SK-N-SH (cell line): Measurements from ENCODE around the gene ZNF319. TPM values are rescaled to one million over a fixed set of nuclear protein-coding genes. Genes with fewer than 3 reads are reported as not detected.

ENCODE experiments used
- CTCF ChIA-PET: fragments of 300-600, 350-600 bp; formaldehyde crosslinking; extraction: SDS; loops from one replicate; lab custom pipeline; 2021; lab: Yijun Ruan, JAX
- POLR2A ChIA-PET: fragments of 350-600 bp; sonication (Branson Sonifier 250); formaldehyde crosslinking; extraction: SDS; loops from one replicate; lab custom pipeline; 2020; ENCODE audit warnings: antibody characterized with exemption, inconsistent platforms; lab: Yijun Ruan, JAX
- DNase-seq: peaks from one replicate; pipeline ENCODE4 v3.0.0; 2012
- H2AFZ ChIP-seq: fragments of 200-600 bp; sonication (generic); 2 replicates; pipeline ENCODE4 v1.8.1; 2016; ENCODE audit warnings: antibody characterized with exemption, mild to moderate bottlenecking, low read depth
- H3F3A ChIP-seq: fragments of 200-600 bp; sonication (generic); replicated peaks from 2 replicates; pipeline ENCODE3; 2016; ENCODE audit warnings: antibody characterized with exemption, mild to moderate bottlenecking; ENCODE audit not compliant: insufficient read depth
- H3K27ac ChIP-seq, 2 experiments: fragments of 200-500 bp in 1 of 2; fragments of 200-600 bp in 1 of 2; sonication (Bioruptor generic) in 1 of 2; sonication (generic), shearing (Covaris generic) in 1 of 2; 2 replicates each; pipeline versions ENCODE4 v1.5.1 to v1.6.1; 2014 to 2016; ENCODE audit warnings: low read depth in 2 of 2, inconsistent platforms in 1 of 2, low read length in 1 of 2, mild to moderate bottlenecking in 1 of 2, mixed read lengths in 1 of 2
- H3K27me3 ChIP-seq: fragments of 200-600 bp; sonication (generic), shearing (Covaris generic); 2 replicates; pipeline ENCODE4 v1.6.1; 2016; ENCODE audit warnings: mixed run types; ENCODE audit not compliant: insufficient read depth
- H3K36me3 ChIP-seq, 2 experiments: fragments of 200-500 bp in 1 of 2; fragments of 200-600 bp in 1 of 2; sonication (Bioruptor generic) in 1 of 2; sonication (generic) in 1 of 2; replicated peaks in 1 of 2; 2 replicates each; pipeline versions ENCODE3 to v1.5.1; 2014 to 2016; ENCODE audit warnings: low read length in 1 of 2, mild to moderate bottlenecking in 1 of 2; ENCODE audit not compliant: insufficient read depth in 2 of 2, control insufficient read depth in 1 of 2
- H3K4me1 ChIP-seq, 2 experiments: fragments of 200-500 bp in 1 of 2; fragments of 200-600 bp in 1 of 2; sonication (Bioruptor generic) in 1 of 2; sonication (generic), shearing (Covaris generic) in 1 of 2; 2 replicates each; pipeline versions ENCODE4 v1.5.1 to v1.6.1; 2014 to 2016; ENCODE audit warnings: low read depth in 1 of 2, low read length in 1 of 2, mixed run types in 1 of 2; ENCODE audit not compliant: insufficient read depth in 2 of 2, control insufficient read depth in 1 of 2
- H3K4me2 ChIP-seq: fragments of 200-600 bp; sonication (generic), shearing (Covaris generic); 2 replicates; pipeline ENCODE4 v1.6.1; 2017; ENCODE audit warnings: mixed run types
- H3K4me3 ChIP-seq, 2 experiments: fragments of 200-500 bp in 1 of 2; fragments of 200-600 bp in 1 of 2; sonication (Bioruptor generic) in 1 of 2; sonication (generic), shearing (Covaris generic) in 1 of 2; 2 replicates each; pipeline versions ENCODE4 v1.5.1 to v1.8.1; 2014 to 2016; ENCODE audit warnings: low read depth in 2 of 2, inconsistent platforms in 1 of 2, low read length in 1 of 2, mild to moderate bottlenecking in 1 of 2, mixed read lengths in 1 of 2, moderate library complexity in 1 of 2
- H3K79me2 ChIP-seq: fragments of 200-600 bp; sonication (generic); 2 replicates; pipeline ENCODE4 v1.8.1; 2017; ENCODE audit warnings: mild to moderate bottlenecking; ENCODE audit not compliant: insufficient read depth
- H3K9ac ChIP-seq: fragments of 200-600 bp; sonication (generic); 2 replicates; pipeline ENCODE4 v1.6.1; 2017; ENCODE audit warnings: mixed run types
- H3K9me2 ChIP-seq: fragments of 200-600 bp; sonication (generic); 2 replicates; pipeline ENCODE4 v1.6.1; 2017; ENCODE audit warnings: mixed run types
- H3K9me3 ChIP-seq: fragments of 200-600 bp; sonication (generic); 2 replicates; pipeline ENCODE4 v1.6.1; 2017; ENCODE audit warnings: mixed run types, mild to moderate bottlenecking, moderate library complexity
- H4K20me1 ChIP-seq: fragments of 200-600 bp; sonication (generic); 2 replicates; pipeline ENCODE4 v1.6.1; 2017; ENCODE audit warnings: mild to moderate bottlenecking, mixed run types; ENCODE audit not compliant: insufficient read depth
- CHD2 ChIP-seq: fragments of 150-350 bp; IDR thresholded peaks from 2 replicates; pipeline ENCODE4 v1.6.1; 2018; ENCODE audit warnings: low read length; ENCODE audit not compliant: partially characterized antibody
- ELF1 ChIP-seq: IDR thresholded peaks from 2 replicates; pipeline ENCODE4 v1.4.0; 2012
- EZH2phosphoT487 ChIP-seq: fragments of 200-600 bp; sonication (generic); IDR thresholded peaks from 2 replicates; pipeline ENCODE4 v1.6.1; 2017; ENCODE audit warnings: low read depth, mixed run types, mild to moderate bottlenecking, antibody characterized with exemption, moderate library complexity, borderline replicate concordance
- FOSL2 ChIP-seq: IDR thresholded peaks from 2 replicates; pipeline ENCODE4 v1.4.0; 2012; ENCODE audit warnings: low read depth, mild to moderate bottlenecking, moderate library complexity, borderline replicate concordance
- FOXJ3 ChIP-seq: sonication (generic); formaldehyde crosslinking; IDR thresholded peaks from 2 replicates; pipeline ENCODE4 v1.5.1; 2020; ENCODE audit warnings: mild to moderate bottlenecking, missing genetic modification reagents
- FOXM1 ChIP-seq: IDR thresholded peaks from 2 replicates; pipeline ENCODE4 v1.4.0; 2012; ENCODE audit warnings: low read depth, mild to moderate bottlenecking
- IRF3 ChIP-seq: fragments of 150-350 bp; IDR thresholded peaks from 2 replicates; pipeline ENCODE4 v1.6.1; 2016; ENCODE audit warnings: mild to moderate bottlenecking, low read depth, low read length
- JUND ChIP-seq: IDR thresholded peaks from 2 replicates; pipeline ENCODE4 v1.4.0; 2012
- MAX ChIP-seq: IDR thresholded peaks from 2 replicates; pipeline ENCODE4 v1.4.0; 2012; ENCODE audit warnings: low read depth
- MXI1 ChIP-seq: IDR thresholded peaks from 2 replicates; pipeline ENCODE4 v1.6.1; 2012; ENCODE audit warnings: mild to moderate bottlenecking, low read depth, low read length, improper control_type of control experiment
- NFIC ChIP-seq: IDR thresholded peaks from 2 replicates; pipeline ENCODE4 v1.4.0; 2012; ENCODE audit warnings: borderline replicate concordance
- NRF1 ChIP-seq: IDR thresholded peaks from 2 replicates; pipeline ENCODE4 v1.6.1; 2012; ENCODE audit warnings: low read depth, mild to moderate bottlenecking, low read length
- RFX5 ChIP-seq: IDR thresholded peaks from 2 replicates; pipeline ENCODE4 v1.6.1; 2012; ENCODE audit warnings: mild to moderate bottlenecking, improper control_type of control experiment, low read length
- RXRA ChIP-seq: IDR thresholded peaks from 2 replicates; pipeline ENCODE4 v1.4.0; 2012; ENCODE audit warnings: low read depth, mild to moderate bottlenecking, borderline replicate concordance
- SIN3A ChIP-seq: IDR thresholded peaks from 2 replicates; pipeline ENCODE4 v1.6.1; 2012; ENCODE audit warnings: low read depth, mild to moderate bottlenecking, low read length, moderate library complexity, borderline replicate concordance
- TAF1 ChIP-seq: IDR thresholded peaks from 2 replicates; pipeline ENCODE4 v1.6.1; 2012; ENCODE audit warnings: low read depth, mild to moderate bottlenecking, low read length, moderate library complexity, borderline replicate concordance
- TEAD4 ChIP-seq: IDR thresholded peaks from 2 replicates; pipeline ENCODE4 v1.4.0; 2012; ENCODE audit warnings: mild to moderate bottlenecking, borderline replicate concordance; ENCODE audit not compliant: insufficient read depth
- WGBS: methylation state at CpG from one replicate; pipeline ENCODE4 v1.1.6; 2017; ENCODE audit warnings: low lambda C conversion rate; 5-methylcytosine and 5-hydroxymethylcytosine counted together
- polyA plus RNA-seq, 3 experiments: library from polyadenylated mRNA; depleted of rRNA; stranded (reverse); fragments of >200 nt; gene quantifications; 2 replicates each; pipeline ENCODE4 v1.2.3, GENCODE V29; 2012
- TF ChIP-seq, protein P1 (sequence below): IDR thresholded peaks from 2 replicates; pipeline ENCODE4; 2012
- TF ChIP-seq, protein P2 (sequence below): IDR thresholded peaks from 2 replicates; pipeline ENCODE4 v1.4.0; 2012; ENCODE audit warnings: low read depth, borderline replicate concordance

ZNF319 gene
- polyA plus RNA-seq, 1 of the 3 experiments (the other 2 are of a cell fraction): 7.6 TPM

- Histone ChIP-seq H3K27me3 (no peaks in the 10 kb centered on the region), H3K9me3 (no peaks in the 10 kb centered on the region), H4K20me1 (no peaks in the 10 kb centered on the region), H3K79me2 (no peaks in the 10 kb centered on the region), H3K9ac (no peak overlapping the region), H2AFZ (no peak overlapping the region), H3K4me1 (peaks cover 0 to 6% of the 10 kb centered on the region in 2 experiments; a peak in 1 of 4 replicates), H3F3A (no peaks in the 10 kb centered on the region), H3K4me3 (no peak overlapping the region), H3K36me3 (no peaks in the 10 kb centered on the region), H3K27ac (no peak overlapping the region), H3K9me2 (no peaks in the 10 kb centered on the region), H3K4me2 (no peak overlapping the region)
- ChIA-PET CTCF (interaction anchor here (0.9 to 1.2 kb wide), 2 partner anchors 9 to 56 kb away, joined by 3 read pairs; no protein-coding TSS in a partner anchor), POLR2A (no interaction called here)
- DNase-seq: peak; percentile 26
- TF ChIP-seq JUND (no peak), RFX5 (no peak), NFIC (no peak), FOSL2 (no peak), FOXJ3 (CRISPR knock-in tag) (no peak), FOXM1 (no peak), CHD2 (no peak), TEAD4 (no peak), TAF1 (no peak), SIN3A (no peak), EZH2phosphoT487 (no peak), ELF1 (no peak)
- TF ChIP-seq, protein P1, sequence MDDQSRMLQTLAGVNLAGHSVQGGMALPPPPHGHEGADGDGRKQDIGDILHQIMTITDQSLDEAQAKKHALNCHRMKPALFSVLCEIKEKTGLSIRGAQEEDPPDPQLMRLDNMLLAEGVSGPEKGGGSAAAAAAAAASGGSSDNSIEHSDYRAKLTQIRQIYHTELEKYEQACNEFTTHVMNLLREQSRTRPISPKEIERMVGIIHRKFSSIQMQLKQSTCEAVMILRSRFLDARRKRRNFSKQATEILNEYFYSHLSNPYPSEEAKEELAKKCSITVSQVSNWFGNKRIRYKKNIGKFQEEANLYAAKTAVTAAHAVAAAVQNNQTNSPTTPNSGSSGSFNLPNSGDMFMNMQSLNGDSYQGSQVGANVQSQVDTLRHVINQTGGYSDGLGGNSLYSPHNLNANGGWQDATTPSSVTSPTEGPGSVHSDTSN: no peak
- WGBS: 83% methylated on average over 9 of the region's 18 CpGs
Observed at GRCh38 chr16:58041628-58041955, 41.1 kb upstream of the ZNF319 start.

DNA sequence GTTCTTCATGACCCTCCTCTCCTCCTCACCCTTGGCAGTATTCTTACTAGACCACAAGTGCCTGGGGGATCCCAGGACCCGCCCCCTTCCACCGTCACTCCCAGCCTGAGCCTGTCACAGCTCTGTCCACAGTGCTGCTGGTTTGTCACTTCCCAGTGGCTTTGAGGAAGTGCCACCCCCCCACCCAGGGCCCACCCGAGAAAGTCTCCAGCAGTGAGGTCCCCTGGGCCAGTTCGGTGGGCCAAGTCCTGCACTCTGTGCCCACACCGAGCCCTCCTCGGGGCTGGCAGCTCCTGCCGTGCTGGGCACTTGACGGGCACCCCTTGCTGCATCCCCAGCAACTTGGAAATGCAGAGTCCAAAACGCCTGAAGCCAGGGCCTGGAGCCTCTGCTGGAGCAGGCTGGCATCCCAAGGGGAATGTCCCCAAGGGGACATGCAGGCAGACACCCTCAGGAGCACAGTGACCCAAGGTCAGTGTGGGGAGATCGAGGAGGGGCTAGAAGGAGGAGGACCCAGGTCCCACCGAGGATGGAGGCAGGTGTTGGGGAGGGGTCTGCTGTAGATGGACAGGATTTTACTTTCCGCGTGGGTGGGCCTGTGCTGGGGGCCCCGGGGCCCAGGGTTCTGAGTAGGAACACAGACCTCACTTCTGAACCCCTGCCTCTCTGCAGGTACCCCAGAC, 40.6 kb upstream of the ZNF319 start:
- H3K9me2 ChIP-seq: no peaks in the 10 kb centered on the region
- no peak for TF ChIP-seq NRF1
- TF ChIP-seq, protein P2, sequence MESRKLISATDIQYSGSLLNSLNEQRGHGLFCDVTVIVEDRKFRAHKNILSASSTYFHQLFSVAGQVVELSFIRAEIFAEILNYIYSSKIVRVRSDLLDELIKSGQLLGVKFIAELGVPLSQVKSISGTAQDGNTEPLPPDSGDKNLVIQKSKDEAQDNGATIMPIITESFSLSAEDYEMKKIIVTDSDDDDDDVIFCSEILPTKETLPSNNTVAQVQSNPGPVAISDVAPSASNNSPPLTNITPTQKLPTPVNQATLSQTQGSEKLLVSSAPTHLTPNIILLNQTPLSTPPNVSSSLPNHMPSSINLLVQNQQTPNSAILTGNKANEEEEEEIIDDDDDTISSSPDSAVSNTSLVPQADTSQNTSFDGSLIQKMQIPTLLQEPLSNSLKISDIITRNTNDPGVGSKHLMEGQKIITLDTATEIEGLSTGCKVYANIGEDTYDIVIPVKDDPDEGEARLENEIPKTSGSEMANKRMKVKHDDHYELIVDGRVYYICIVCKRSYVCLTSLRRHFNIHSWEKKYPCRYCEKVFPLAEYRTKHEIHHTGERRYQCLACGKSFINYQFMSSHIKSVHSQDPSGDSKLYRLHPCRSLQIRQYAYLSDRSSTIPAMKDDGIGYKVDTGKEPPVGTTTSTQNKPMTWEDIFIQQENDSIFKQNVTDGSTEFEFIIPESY: no peak
- TF ChIP-seq IRF3: no peak
- TF ChIP-seq MXI1: no peak
- no peak for TF ChIP-seq SIN3A
- TF ChIP-seq, protein P1: no peak
- no peak for TF ChIP-seq RXRA
- no peak for TF ChIP-seq MAX

More for the DNA sequence above, 40.6 kb upstream of the ZNF319 start:
- ChIA-PET CTCF (interaction anchor here (0.9 to 1.2 kb wide), 2 partner anchors 9 to 56 kb away, joined by 3 read pairs; no protein-coding TSS in a partner anchor), POLR2A (no interaction called here)
- no peak overlapping the region for H3K9ac ChIP-seq
- no peaks in the 10 kb centered on the region for H3K79me2 ChIP-seq
- H3K4me3 ChIP-seq: no peak overlapping the region
- no peak overlapping the region for H3K4me2 ChIP-seq
- H2AFZ ChIP-seq: no peak overlapping the region
- peak; percentile 26 for DNase-seq
- no peaks in the 10 kb centered on the region for H3K36me3 ChIP-seq
- no peaks in the 10 kb centered on the region for H4K20me1 ChIP-seq
- H3K4me1 ChIP-seq: peaks cover 0 to 11% of the 10 kb centered on the region in 2 experiments; a peak in 1 of 4 replicates
- H3K27ac ChIP-seq: no peak overlapping the region
- no peaks in the 10 kb centered on the region for H3K9me3 ChIP-seq
- H3F3A ChIP-seq: no peaks in the 10 kb centered on the region
- 84% methylated on average over 11 of the region's 14 CpGs for WGBS
- H3K27me3 ChIP-seq: no peaks in the 10 kb centered on the region
